ENCODE data around the gene APC2.
A peak's percentile ranks its signal among the peaks of the same experiment; 100 is the strongest.

Gene APC2

DNA sequence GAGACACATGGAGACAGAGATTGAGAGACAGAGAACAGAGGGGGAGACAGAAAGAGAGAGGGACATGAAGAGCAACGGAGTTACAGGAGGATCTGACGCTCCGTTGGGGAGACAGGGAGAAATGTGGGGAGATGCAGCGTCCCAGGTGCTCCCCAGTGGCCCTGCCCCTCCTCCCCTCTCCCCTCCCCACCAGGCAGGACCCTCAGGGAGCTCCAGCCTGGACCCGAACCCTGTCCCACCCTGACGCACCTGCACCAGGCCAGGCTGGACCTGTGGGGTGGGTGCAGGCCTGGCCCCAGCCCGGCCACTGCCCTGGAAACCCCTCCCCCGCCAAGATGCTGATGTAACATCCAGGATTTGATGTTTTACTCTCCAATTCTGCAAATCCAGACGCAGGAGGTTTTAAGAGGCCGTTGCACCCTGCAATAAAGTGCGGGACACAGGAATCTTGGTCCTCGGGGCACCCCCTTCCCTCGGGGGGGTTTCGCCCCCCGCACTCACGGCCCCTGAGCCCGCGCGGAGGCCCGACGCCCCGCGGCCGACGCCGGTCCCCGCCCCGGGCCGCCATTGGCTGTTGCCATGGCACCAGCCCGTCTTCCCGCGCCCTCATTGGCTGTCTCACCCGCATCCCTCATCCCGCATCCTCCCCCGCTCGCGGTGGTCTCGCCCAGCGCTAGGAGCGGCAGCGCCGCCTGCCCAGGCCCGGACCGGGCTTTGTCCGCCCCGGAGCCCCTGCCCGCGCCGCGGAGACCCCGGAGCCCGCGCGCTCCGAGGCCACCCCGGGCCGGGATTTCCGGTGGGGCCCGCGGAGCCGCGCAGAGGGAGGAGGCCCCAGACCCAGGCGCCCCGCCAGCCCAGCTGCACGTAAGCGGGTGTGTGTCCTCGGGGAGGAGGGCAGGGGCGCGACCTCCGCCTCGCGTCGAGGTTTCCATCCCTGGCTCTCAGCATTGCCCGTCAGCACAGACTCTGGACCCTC, at the start of gene APC2:
Gene APC2 (plus strand): TSS at position 655 of the 976 bp plus-strand sequence. CDS start 2,881 bp downstream, outside the sequence.
- FAIRE-seq (no peak), DNase-seq (ENCODE audit: low spot score) (no peak)

- FAIRE-seq: no peak
- peak; percentile 47 for DNase-seq (ENCODE audit: low spot score)
These were observed 49.4 kb upstream of the APC2 start for GRCh38 chr19:1400281-1401137.

GRCh38 chr19:1401138-1401888, 48.6 kb upstream of the APC2 start, which contains the start of gene GAMT:
GAMT (minus strand) TSS chr19:1401542; CDS start chr19:1401476, 66 bp downstream.
- FAIRE-seq: no peak

GRCh38 chr19:1401889-1402217, 48.1 kb upstream of the APC2 start:
- DNase-seq (ENCODE audit: low spot score) (no peak), FAIRE-seq (no peak)

More at GRCh38 chr19:1401138-1401888, 48.6 kb upstream of the APC2 start, which contains the start of gene GAMT:
- no peak for DNase-seq (ENCODE audit: low spot score)

DNA sequence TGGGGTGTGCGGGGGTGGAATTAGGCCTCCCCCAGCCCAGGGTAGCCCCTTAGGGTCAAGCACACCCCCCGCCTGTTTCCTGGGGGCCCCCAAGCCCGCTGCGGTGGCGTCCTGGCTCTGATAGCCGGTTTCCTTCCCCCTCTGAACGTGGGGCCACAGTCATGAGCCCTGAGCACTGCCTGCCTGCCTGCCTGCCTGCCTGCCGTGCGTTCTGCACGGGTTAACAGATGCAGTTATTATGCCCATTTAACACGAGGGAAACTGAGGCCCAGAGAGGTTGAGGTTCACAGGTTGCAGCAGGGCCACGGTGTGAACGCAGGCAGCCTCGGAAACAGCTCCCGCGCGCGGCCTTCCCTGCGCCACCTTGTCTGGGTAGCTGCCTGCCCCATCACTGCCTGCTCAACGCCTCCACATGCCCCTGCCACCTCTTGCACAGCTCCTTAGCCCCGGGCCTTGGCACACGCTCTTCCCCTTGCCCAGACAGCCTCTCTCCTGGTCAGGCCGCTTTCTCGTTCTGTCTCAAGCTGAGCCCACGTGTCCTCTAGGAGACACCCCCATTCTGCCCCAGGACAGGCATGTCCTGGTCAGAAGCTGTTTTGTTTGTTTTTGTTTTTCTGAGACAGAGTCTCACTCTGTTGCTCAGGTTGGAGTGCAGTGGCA, 47.4 kb upstream of the APC2 start:
- DNase-seq (ENCODE audit: low spot score): no peak
- FAIRE-seq: no peak

DNA sequence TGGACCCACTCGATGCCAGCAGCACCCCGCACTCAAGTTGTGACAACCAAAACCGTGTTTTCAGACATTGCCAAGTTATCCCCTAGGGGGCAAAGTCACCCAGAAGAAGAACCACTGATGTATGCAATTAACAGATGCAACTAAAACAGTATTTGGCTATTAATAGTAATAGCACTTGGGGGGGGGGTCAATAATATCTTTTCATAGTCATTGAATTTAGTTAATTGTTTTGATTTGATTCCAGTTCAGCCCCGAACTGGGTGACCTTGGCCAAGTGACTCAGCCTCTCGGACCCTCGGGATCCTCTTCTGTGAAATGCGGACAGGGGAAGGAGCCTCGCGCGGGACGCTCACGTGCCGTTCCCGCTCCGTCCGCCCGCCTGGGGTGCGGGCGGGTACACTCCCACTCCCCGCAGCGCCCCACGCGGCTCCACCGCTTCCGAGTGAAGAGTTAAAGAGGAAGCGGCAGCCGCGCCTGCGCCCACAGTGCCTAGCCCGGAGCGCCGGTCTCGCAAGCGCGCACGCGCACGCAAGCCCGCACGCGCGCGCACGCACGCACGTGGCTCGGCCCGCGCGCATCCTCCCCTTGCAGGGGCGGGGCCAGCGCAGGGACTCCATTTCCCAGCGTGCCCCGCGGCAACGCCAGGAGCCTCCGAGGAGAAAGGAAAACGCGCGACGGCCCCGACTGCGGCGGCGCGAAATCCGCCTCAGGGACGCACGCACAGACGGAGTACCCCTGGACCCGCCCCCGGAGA, 43.0 kb upstream of the APC2 start:
- no peak for FAIRE-seq

GRCh38 chr19:1407528-1408299, 42.2 kb upstream of the APC2 start, which contains the start of gene DAZAP1:
DAZAP1 (plus strand) TSS chr19:1407586; CDS start chr19:1407774, 188 bp downstream.
- DNase-seq (ENCODE audit: low spot score) (no peak), FAIRE-seq (no peak)

More for the DNA sequence above, 43.0 kb upstream of the APC2 start:
- peak; percentile 95 for DNase-seq (ENCODE audit: low spot score)

DNA sequence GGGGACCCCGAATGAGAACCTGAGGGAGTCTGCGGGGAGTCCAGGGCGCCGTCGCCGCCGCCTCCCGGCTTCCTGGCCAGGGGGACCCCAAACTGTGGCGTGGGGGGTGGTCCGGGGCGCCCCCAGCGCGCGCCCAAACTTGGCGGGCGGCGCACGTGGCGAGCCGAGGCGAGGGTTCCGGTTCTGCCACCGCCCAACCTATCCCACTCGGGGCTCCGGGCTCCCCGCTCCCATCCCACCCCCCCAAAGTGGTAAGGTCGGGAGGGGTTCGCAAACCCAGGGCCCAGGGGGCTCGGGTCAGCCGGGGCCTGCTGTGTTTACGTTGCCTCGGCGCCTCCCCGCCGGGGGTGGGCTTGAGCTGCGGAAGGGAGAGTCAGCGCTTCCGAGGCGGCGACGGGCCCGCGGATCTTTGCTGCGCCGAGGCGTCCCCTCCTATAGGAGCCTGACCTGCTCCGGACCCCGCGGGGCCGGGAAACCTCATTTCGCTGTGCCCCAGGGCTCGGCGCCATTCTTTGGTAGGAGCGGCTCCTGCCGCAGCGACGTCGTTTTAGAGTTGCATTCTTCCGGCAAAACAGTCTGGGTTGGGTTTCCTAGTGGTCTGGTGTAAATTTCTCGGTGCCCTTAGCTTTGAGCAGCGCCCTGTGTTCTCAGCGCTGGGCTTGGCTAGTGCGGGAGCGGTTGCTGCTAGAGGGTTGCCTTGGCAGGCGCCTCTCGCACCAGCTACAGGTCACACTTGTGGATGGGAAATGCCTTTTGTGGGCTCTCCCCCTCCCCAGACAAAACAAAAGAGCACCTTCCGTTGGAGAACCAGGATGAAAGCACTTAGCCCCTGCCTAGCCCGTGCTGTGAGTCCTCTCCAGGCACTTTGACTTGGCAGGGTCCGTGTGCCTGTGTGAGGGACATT, 41.4 kb upstream of the APC2 start:
- FAIRE-seq: no peak
- DNase-seq (ENCODE audit: low spot score): peak; percentile 30

GRCh38 chr19:1409204-1410005, 40.5 kb upstream of the APC2 start:
- FAIRE-seq (no peak), DNase-seq (ENCODE audit: low spot score) (no peak)

GRCh38 chr19:1410136-1410786, 39.7 kb upstream of the APC2 start:
- peak; percentile 51 for FAIRE-seq
- DNase-seq (ENCODE audit: low spot score): peak; percentile 83

- FAIRE-seq: no peak
- DNase-seq (ENCODE audit: low spot score): no peak
These were observed 39.1 kb upstream of the APC2 start for GRCh38 chr19:1410789-1411188.

- no peak for FAIRE-seq
- DNase-seq (ENCODE audit: low spot score): no peak
These were observed 38.4 kb upstream of the APC2 start for GRCh38 chr19:1411255-1412191.

GRCh38 chr19:1412323-1412923, 37.5 kb upstream of the APC2 start:
- FAIRE-seq (no peak), DNase-seq (ENCODE audit: low spot score) (no peak)

DNA sequence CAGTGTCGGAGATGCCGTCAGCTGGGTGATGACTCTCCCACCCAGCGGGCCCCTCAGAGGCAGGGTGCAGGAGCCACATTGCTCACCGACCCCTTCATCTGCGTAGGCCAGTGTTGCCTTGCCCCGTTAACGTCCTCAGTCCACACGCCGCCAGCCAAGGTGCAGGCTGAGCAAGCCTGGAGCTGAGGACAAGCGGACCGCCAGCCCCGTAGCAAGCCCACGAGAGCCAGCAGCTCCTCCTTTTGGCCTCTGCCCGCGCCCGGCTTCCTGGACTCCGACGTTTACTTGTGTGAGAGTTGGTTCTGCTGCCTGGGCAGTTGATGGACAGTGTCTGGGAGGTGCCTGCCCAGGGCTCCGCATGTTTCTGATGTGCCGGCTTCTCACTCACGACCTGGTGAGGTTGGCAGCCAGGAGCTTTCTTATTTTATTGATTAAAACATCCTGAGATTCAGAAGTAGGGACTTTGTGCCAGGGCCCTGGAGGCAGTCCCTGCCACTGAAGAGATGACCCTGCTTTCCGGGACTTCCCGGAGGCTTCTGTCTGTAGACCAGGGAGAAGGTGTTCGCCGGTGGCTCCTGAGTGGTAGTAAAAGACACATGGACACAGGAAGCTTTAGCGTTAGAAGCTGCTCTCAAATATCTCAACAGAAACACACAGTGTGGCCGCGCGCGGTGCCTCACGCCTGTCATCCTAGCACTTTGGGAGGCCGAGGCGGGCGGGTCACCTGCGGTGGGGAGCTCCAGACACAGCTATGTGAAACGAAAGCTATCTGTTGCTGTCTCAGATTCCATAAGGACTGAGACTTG, 36.7 kb upstream of the APC2 start:
- no peak for FAIRE-seq

More for the DNA sequence above, 36.7 kb upstream of the APC2 start:
- no peak for DNase-seq (ENCODE audit: low spot score)

Measured in RCC 7860 (cell line).